OCI-LY7 (cell line): ENCODE data around the gene IFI6. TPM values are rescaled to one million over a fixed set of nuclear protein-coding genes. Genes with fewer than 3 reads are reported as not detected.
A peak's percentile ranks its signal among the peaks of the same experiment; 100 is the strongest.

Experiments
- BruUV-seq: library from RNA; stranded (reverse); fragments of 400-500 nt; replicated peaks from 2 replicates; lab custom pipeline; 2021; lab: Mats Ljungman, UMichigan
- CTCF ChIA-PET: fragments of 300-600 bp; sonication (Branson Sonifier 250); formaldehyde crosslinking; loops from one replicate; lab custom pipeline; 2022; ENCODE audit warnings: antibody characterized with exemption; ENCODE audit not compliant: unreplicated experiment; lab: Charles Lee
- POLR2A ChIA-PET: fragments of 300-600 bp; sonication (Branson Sonifier 250); formaldehyde crosslinking; loops from one replicate; lab custom pipeline; 2022; ENCODE audit warnings: antibody characterized with exemption; lab: Charles Lee
- DNase-seq: peaks from one replicate; pipeline ENCODE4 v3.0.0-alpha.2; 2015; ENCODE audit warnings: low spot score
- H2AFZ ChIP-seq: fragments of 200-600 bp; sonication (generic), shearing (Covaris generic); 2 replicates; pipeline ENCODE4 v1.6.1; 2014; ENCODE audit warnings: mild to moderate bottlenecking, antibody characterized with exemption, low read length, moderate library complexity
- H3K27ac ChIP-seq: fragments of 200-600 bp; sonication (generic); 2 replicates; pipeline ENCODE4 v1.5.1; 2014; ENCODE audit warnings: mixed run types, low read depth, mild to moderate bottlenecking, moderate library complexity, low read length, inconsistent platforms; ENCODE audit not compliant: poor library complexity, severe bottlenecking
- H3K36me3 ChIP-seq: fragments of 200-600 bp; sonication (generic); 2 replicates; pipeline ENCODE4 v1.6.1; 2014; ENCODE audit warnings: mild to moderate bottlenecking, antibody characterized with exemption, low read length, moderate library complexity, mixed read lengths; ENCODE audit not compliant: insufficient read depth
- H3K4me1 ChIP-seq: fragments of 200-600 bp; sonication (generic); 2 replicates; pipeline ENCODE4 v1.5.1; 2014; ENCODE audit warnings: mild to moderate bottlenecking, low read length; ENCODE audit not compliant: insufficient read depth, poor library complexity, severe bottlenecking
- H3K4me2 ChIP-seq: fragments of 200-600 bp; sonication (generic); 2 replicates; pipeline ENCODE4 v1.6.1; 2014; ENCODE audit warnings: mild to moderate bottlenecking, low read length
- H3K4me3 ChIP-seq: fragments of 200-600 bp; sonication (generic); 2 replicates; pipeline ENCODE4 v1.5.1; 2014; ENCODE audit warnings: mild to moderate bottlenecking, low read depth, low read length; ENCODE audit not compliant: poor library complexity, severe bottlenecking
- H3K79me2 ChIP-seq: fragments of 200-600 bp; sonication (generic); 2 replicates; pipeline ENCODE4 v1.6.1; 2016; ENCODE audit warnings: low read depth, mild to moderate bottlenecking, low read length, moderate library complexity, mixed read lengths; ENCODE audit not compliant: insufficient read depth
- H3K9me2 ChIP-seq: fragments of 200-600 bp; sonication (generic); 2 replicates; pipeline ENCODE4 v1.6.1; 2016; ENCODE audit warnings: mild to moderate bottlenecking, low read length, mixed read lengths; ENCODE audit not compliant: insufficient read depth
- H3K9me3 ChIP-seq: fragments of 200-600 bp; sonication (generic); 2 replicates; pipeline ENCODE4 v1.6.1; 2014; ENCODE audit warnings: mild to moderate bottlenecking, mixed run types, low read length, mixed read lengths
- H4K20me1 ChIP-seq: fragments of 200-600 bp; sonication (generic); 2 replicates; pipeline ENCODE4 v1.6.1; 2014; ENCODE audit warnings: mild to moderate bottlenecking, antibody characterized with exemption, low read length, moderate library complexity, mixed read lengths; ENCODE audit not compliant: insufficient read depth
- CTCF ChIP-seq: fragments of 200-600 bp; sonication (generic); conservative IDR thresholded peaks from 2 replicates; pipeline ENCODE4 v1.5.1; 2014; ENCODE audit warnings: mild to moderate bottlenecking, antibody characterized with exemption, low read length, moderate library complexity, mixed read lengths
- EZH2phosphoT487 ChIP-seq: fragments of 200-600 bp; sonication (generic); IDR thresholded peaks from 2 replicates; pipeline ENCODE4 v1.6.1; 2018; ENCODE audit warnings: low read depth, borderline replicate concordance, mild to moderate bottlenecking, mixed run types, antibody characterized with exemption, low read length, moderate library complexity, mixed read lengths
- intact Hi-C: fragments of 100-400 bp; cut with micrococcal nuclease; formaldehyde crosslinking; loops from one replicate; pipeline ENCODE4 v1.10.0; 2022; ENCODE audit not compliant: unreplicated experiment
- total RNA-seq, 2 experiments: library from RNA; depleted of rRNA in 1 of 2; stranded (reverse); fragments of >200 nt in 1 of 2; shearing (Covaris generic) in 1 of 2; gene quantifications; 2 replicates each; pipeline ENCODE4 v1.2.3, GENCODE V29; 2014 to 2022

The IFI6 gene
- total RNA-seq, 2 experiments from 2014 or later = 6.0 to 7.7 TPM

- intact Hi-C loops = loop anchor here (10.0 kb wide), 1 partner anchor 344 kb away; the partner anchor contains the start of gene TMEM222
- peak overlapping the region; percentile 47 for H3K4me2 ChIP-seq
- H3K9me3 ChIP-seq = no peaks in the 10 kb centered on the region
- DNase-seq = peak; percentile 66
- H3K4me3 ChIP-seq = no peak overlapping the region
- CTCF ChIA-PET = interaction anchor here (0.6 to 1.2 kb wide), 4 partner anchors 63 to 291 kb away, joined by 3 to 6 read pairs (median 4); no protein-coding TSS in a partner anchor
- no TSS peak for BruUV-seq
- H3K4me1 ChIP-seq = peaks cover 17% of the 10 kb centered on the region
- H3K36me3 ChIP-seq = no peaks in the 10 kb centered on the region
- no peak overlapping the region for H2AFZ ChIP-seq
- H3K27ac ChIP-seq = no peak overlapping the region
- no peaks in the 10 kb centered on the region for H3K79me2 ChIP-seq
- H3K9me2 ChIP-seq = no peaks in the 10 kb centered on the region
- POLR2A ChIA-PET = interaction anchor here (1.0 kb wide), 1 partner anchor 104 kb away, joined by 4 read pairs; the partner anchor contains the start of gene STX12
- no peaks in the 10 kb centered on the region for H4K20me1 ChIP-seq
- TF ChIP-seq EZH2phosphoT487 (no peak), CTCF (peak; percentile 80)
Measured at GRCh38 chr1:27668808-27669723, 2.9 kb downstream of the IFI6 start.

GRCh38 chr1:27668121-27668807, 3.7 kb downstream of the IFI6 start:
- H3K4me3 ChIP-seq = no peak overlapping the region
- peaks cover 22% of the 10 kb centered on the region for H3K4me1 ChIP-seq
- intact Hi-C loops = loop anchor here (10.0 kb wide), 1 partner anchor 343 kb away; the partner anchor contains the start of gene TMEM222
- TF ChIP-seq EZH2phosphoT487 (no peak), CTCF (no peak)
- ChIA-PET CTCF (no interaction called here), POLR2A (no interaction called here)
- DNase-seq = no peak
- H2AFZ ChIP-seq = no peak overlapping the region
- no peaks in the 10 kb centered on the region for H3K36me3 ChIP-seq
- no TSS peak for BruUV-seq
- no peaks in the 10 kb centered on the region for H3K9me3 ChIP-seq
- H3K9me2 ChIP-seq = no peaks in the 10 kb centered on the region
- no peak overlapping the region for H3K27ac ChIP-seq
- H3K79me2 ChIP-seq = no peaks in the 10 kb centered on the region
- H4K20me1 ChIP-seq = no peaks in the 10 kb centered on the region
- no peak overlapping the region for H3K4me2 ChIP-seq
